Umbilical cord (tissue), 2 donors: ENCODE measurements around the gene NOLC1. TPM values are rescaled to one million over a fixed set of nuclear protein-coding genes. Genes with fewer than 3 reads are reported as not detected.

Source experiments
- DNase-seq: peaks from one replicate; pipeline ENCODE4 v3.0.0-alpha.2; 2015; ENCODE audit warnings: low spot score
- total RNA-seq: library from RNA; depleted of rRNA; stranded (reverse); fragments of >200 nt; gene quantifications from one replicate; pipeline ENCODE4 v1.2.3, GENCODE V29; 2014; ENCODE audit warnings: low replicate concordance; ENCODE audit not compliant: insufficient read depth

NOLC1 gene
- total RNA-seq, result 13.7 TPM

- peak; percentile 99 for DNase-seq
Observed at GRCh38 chr10:102151774-102152544, at the start of gene NOLC1. TSS of gene NOLC1 (plus strand) at chr10:102152389. CDS start at chr10:102152411, 22 bp downstream.

DNA sequence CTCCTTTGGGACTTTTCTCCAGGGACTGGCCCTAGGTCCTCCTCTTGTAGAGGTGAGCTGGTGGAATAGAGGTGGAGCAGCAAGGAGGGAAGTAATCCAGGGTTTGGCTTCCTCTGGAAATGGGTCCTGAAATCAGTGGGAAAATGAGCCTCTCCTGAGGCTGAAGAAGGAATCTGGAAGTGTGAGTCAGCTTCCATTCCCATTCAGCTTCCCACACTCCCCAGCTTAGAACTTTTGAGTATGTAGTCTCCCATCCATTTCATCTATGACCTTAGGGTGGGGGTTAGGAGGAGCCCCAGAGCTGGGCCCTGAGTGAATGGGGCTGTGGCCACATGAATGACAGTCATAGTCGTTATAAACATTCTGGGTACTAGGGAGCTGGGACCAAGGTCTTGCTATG is 49.8 kb upstream of the NOLC1 start:
- DNase-seq, result no peak

DNA sequence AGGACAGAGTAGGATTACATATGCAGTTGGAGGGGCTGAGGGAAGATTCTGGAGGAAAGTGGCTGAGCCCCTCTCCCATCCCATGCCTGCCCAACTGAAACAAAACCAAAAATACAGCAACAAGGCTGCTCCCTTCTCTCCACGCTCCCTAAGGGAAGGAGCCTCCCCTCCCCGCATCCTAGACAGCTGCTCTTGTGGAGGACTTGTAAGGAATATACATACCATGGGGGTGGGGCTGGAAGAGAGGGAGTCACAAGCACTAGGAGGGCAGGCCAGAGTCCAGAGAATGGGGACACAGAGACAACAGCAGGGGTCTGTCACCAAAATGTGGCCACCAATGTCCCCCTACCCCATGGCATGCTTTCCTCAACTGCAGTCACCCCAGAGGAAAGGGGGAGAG is 45.2 kb upstream of the NOLC1 start:
- no peak for DNase-seq

- DNase-seq, result no peak
Observed at GRCh38 chr10:102109166-102110116, 42.7 kb upstream of the NOLC1 start.

DNA sequence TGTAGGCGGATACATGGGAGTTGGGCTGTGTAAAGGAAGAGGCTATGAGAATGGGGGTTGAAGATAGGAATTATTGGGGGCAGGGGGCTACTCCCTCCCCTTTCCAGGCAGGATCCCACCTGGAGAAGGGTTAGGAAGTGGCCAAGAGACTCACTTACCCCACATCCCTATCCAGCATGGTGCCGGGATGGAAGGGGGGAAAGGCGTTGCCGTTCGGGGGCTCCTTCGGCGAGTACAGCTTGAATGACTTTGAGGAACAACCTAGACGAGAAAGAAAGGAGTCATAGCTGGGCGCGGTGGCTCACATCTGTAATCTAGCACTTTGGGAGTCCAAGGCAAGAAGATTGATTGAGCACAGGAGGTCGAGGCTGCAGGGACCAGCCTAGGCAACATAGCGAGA is 40.9 kb upstream of the NOLC1 start:
- no peak for DNase-seq

DNA sequence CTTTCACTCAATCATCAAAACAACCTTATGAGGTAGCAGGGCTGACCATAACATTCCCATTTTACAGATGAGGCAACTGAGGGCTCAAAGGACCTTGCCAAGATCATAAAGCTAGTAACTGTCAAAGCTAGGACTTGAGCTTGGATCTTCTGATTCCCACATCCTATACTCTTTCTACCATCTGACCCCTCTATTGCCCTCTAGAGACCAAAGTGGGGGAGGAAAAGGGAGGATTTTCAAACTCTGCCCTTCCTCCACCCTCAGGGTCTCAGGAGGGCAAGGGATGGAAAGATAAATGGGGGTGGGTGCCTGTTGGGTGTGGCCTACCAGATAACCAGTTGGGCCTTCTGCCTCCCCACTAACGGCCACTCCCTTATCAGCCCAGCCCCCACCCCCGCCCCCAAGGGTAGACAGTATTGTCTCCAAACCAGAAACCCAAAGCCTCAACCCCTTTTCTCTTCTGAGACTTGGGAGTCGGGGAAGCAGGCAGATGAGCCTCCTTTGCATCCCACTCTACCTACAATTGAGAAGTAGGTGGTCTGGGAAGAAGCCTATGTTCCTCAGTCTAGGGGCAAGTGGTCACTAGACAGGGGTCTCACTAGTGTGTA is 39.9 kb upstream of the NOLC1 start:
- DNase-seq, result no peak

DNA sequence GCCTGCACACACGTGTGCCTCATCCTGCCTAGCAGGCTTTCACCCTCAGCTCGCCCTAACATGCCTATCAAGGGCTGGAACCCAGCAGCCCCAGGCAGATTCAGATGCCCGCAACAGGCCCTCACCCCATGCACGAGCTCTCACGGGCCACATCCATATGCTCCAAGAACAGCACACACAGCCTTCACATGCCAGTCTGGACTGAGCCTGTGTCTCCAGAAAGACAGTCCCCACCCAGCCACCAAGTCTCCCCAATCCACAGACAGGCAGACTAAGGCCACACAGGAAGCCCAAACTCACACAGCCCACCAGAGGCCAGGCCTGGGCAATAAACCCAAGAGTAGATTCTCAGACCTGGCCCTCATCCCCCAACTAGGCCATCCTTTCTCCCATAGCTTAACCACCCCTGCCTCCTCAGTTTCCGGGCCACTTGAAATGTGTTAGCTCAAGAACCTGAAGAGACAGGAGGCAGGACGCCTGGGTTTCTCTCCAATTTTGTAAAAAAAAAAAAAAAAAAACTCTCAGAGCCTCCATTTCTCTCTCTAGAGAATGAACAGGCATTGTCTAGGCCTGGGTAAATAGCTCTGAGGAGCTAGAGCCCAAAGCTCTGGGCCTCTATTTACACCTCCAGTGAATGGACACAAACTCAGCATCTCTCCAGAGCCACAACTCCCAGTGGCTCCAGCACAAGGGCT is 38.8 kb upstream of the NOLC1 start:
- no peak for DNase-seq

DNA sequence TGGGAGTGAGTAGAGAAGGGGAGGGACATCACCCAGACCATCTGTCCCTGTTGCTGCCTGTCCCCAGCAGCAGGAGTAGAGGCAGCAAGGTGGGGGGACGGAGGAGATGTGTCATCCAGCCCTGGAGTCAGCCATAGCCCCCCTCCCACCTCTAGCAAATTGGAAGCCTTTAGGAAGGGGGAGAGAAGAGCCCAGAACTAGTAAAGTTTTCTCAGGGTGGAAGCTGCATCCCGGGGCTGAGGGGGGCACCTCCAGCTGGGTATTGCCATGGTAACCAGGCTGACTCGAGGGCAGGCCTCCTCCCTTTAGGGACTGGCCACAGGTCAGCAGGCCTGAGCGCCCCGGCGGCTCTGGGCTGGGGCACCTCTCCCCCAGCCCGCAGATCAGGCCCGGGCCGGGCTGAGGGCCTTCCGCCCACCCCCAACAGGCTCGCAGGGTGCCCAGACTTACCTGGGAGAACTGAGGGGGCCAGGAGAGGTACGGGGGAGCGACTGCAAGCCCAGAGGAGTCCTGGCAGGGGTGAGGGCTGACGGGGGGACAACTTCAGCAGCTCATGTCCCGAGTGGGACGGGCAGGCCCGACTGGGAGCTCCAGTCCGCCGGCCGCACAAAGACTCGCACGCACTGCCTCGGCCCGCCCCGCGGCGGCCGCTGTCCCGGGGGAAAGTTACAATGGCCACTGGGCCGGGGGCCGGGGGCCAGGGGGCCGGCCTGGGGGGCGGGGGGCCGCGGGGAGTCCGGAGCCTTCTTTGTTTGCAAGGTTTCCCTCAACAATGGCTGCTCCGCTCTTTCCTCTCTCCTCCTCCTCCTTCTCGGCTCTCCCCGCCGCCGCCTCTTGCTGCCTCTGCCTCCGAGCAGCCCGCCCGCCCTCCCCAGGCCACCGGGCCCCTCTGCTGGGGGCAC is 38.0 kb upstream of the NOLC1 start:
- DNase-seq, result no peak

- peak; percentile 97 for DNase-seq
Observed at GRCh38 chr10:102114861-102115618, 37.1 kb upstream of the NOLC1 start.

DNA sequence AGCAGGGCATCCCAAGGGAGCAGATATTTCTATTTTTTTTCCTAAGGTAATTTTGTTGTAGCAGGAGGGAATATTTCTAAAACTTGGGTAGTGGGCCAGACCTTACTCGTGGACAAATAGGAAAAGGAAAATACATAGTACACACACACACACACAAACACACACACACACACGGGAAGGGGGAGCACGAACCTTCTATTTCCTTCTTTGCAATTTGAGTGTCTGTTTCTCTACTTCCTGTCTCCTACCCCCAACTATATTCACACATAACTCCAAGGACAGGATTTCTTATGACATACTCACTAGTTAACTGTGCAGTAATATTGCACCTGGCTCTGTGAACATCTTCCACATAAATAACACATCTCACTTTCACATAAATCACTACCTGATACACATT is 36.4 kb upstream of the NOLC1 start:
- DNase-seq, result no peak

GRCh38 chr10:102116656-102117055 is 35.5 kb upstream of the NOLC1 start:
- no peak for DNase-seq

DNA sequence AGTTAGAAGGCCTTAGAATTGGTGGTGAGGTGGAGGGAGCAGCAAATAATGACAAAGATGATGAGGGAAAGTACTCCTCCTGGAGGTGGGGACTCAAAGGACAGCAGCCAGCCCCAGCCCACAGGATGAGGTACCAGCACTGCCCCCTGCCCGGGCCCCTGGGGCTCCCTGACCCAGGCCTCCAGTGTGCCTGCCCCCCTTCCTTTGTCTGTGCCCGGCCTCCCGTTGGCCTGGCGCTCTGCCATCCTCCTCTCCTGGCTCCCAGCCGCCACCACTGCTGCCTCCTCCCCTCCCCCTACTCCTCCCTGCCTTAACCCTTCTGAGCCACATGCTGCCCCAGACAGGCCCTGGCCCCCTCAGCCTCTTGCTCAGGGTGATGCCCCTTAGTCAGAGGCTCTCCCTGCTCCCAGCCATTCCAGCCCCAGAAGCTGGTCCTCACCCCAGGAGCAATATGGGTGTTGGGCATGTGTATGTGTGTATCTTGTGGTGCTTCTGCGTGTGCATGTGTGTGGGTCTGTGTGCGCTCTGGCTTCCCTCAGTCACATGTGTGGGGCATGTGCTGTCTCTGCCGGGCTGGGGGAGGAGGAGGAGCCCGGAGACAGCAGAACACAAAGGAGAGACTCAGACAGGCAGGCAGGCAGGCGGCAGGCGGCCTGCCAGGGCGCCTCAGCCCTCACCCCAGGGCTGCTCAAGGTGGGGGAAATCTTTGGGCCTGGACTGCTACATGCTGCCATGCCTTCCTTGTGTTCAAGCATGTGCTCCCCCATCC is 34.6 kb upstream of the NOLC1 start:
- peak; percentile 96 for DNase-seq

GRCh38 chr10:102118867-102119266 is 33.3 kb upstream of the NOLC1 start:
- peak; percentile 55 for DNase-seq

- peak; percentile 86 for DNase-seq
Observed at GRCh38 chr10:102119417-102120141, 32.6 kb upstream of the NOLC1 start.

DNA sequence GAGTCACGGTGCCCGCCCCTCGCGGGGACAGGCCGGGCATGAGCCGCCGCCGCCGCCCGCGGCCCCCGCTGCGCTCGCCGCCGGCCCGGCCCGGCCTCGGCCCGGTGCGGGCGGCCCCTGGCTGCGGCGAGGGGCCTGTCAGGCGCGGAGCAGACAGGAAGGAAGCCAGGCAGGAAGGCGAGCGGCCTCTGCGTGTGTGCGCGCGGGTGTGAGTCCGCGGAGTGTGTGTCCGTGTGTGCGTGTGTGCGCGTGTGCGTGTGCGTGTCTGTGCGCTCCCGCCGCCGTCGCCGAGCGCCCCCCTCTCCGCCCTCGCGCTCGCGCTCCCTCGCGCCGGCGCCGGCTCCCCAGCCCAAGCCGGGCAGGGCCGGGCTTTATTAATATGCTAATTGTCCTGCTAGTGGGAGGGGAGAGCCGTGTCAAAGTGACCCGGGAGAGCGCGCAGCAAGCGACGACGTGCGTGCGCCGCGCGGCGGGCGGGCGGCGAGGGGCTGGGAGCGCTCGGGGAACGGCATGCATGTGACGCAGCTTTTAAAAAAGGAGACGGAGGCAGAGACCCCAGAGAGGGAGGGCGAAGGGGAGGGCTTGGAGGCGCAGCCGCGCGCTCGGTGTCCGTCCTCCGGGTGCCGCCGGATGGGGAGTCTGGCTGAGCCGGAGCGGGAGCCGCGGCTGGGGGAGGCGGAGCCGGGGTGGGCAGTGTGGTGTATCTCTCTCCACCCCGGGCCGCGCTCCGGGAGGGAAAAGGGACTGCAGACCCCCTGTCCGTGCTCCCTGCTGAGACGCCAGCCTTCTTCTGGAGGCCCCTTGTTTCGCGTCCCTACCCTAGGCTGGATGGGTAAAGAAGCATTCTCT is 31.8 kb upstream of the NOLC1 start, which contains the start of gene LDB1:
Gene LDB1, minus strand, starts transcription at position 227 of the 849 bp plus-strand sequence. CDS start 258 bp downstream, outside the sequence.
- DNase-seq, result peak; percentile 93

DNA sequence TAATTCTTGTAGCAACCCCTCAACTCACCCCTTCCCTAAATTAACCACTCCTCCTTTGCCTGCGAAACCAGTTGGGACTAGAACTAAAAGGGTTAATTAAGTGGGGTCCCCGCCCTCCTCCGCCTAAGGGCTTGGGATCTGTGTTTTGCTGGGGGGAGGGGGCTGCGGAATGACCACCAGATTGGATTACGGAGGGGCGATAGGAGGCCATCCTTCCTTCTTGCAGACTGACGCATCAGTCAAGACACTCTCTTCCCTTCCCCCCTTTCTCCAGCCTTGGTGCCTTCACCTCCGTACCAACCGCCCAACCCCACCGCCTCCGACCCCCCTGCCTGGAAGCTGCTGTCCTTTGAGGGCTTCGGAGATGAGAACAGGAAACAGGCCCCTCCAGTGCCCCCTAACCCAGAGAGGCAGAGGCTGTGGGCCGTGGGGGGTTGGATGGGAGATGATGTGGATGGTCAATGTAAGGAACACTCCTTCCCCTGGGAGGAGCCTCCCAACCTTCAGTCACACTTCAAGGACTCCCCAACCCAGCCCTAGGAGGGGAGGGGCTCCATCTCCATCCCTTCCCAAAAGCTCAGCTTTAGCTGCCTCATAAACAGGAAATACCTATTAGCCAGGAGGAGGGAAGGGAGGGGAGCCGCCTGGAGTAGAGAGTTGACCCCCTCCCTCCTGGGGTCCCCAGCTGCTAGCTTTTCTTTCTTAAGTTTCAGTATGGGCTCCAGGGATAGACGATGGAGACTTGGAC is 31.0 kb upstream of the NOLC1 start:
- DNase-seq, result peak; percentile 99
